K562 (cell line): Measurements from ENCODE around the gene ZCCHC3. TPM values are rescaled to one million over a fixed set of nuclear protein-coding genes. Genes with fewer than 3 reads are reported as not detected.

Source experiments
- CBFA2T3 ChIP-seq: fragments of 450-650 bp; IDR thresholded peaks from 2 replicates; pipeline ENCODE4 v1.6.1; 2017
- CBX5 ChIP-seq: IDR thresholded peaks from 2 replicates; pipeline ENCODE4 v1.6.1; 2014; ENCODE audit warnings: low read depth, borderline replicate concordance
- ELF4 ChIP-seq: fragments of 450-650 bp; formaldehyde crosslinking; IDR thresholded peaks from 2 replicates; pipeline ENCODE4 v1.4.0; 2022; ENCODE audit warnings: missing genetic modification characterization
- EP400 ChIP-seq: fragments of 450-650 bp; IDR thresholded peaks from 2 replicates; pipeline ENCODE4 v1.6.1; 2017; ENCODE audit warnings: antibody characterized with exemption, mild to moderate bottlenecking, moderate library complexity
- GABPA ChIP-seq: fragments of 200-800 bp; sonication (Bioruptor generic); conservative IDR thresholded peaks from 2 replicates; pipeline ENCODE4 v1.6.1; 2016; ENCODE audit warnings: low read depth, missing genetic modification characterization, missing compliant biosample characterization
- HCFC1 ChIP-seq: IDR thresholded peaks from 2 replicates; pipeline ENCODE4 v1.6.1; 2012; ENCODE audit warnings: low read depth, low read length, improper control_type of control experiment
- KDM2B ChIP-seq: fragments of 250-450 bp; sonication (Bioruptor Pico); IDR thresholded peaks from 2 replicates; pipeline ENCODE4 v1.8.0; 2021; ENCODE audit warnings: mild to moderate bottlenecking, moderate library complexity
- LEF1 ChIP-seq: fragments of 450-650 bp; IDR thresholded peaks from 2 replicates; pipeline ENCODE4 v1.6.1; 2016; ENCODE audit warnings: mild to moderate bottlenecking
- MCM3 ChIP-seq: fragments of 450-650 bp; IDR thresholded peaks from 2 replicates; pipeline ENCODE4 v1.6.1; 2016
- NFRKB ChIP-seq: fragments of 450-650 bp; IDR thresholded peaks from 2 replicates; pipeline ENCODE4 v1.6.1; 2016; ENCODE audit warnings: low read depth
- RB1 ChIP-seq: fragments of 450-650 bp; IDR thresholded peaks from 2 replicates; pipeline ENCODE4 v1.6.1; 2017; ENCODE audit warnings: low read depth, mild to moderate bottlenecking
- SIRT6 ChIP-seq: IDR thresholded peaks from one replicate; pipeline ENCODE4 v1.6.1; 2012; ENCODE audit warnings: low read depth, mild to moderate bottlenecking, control low read depth, inconsistent platforms, low read length, moderate library complexity
- SLC30A9 ChIP-seq: fragments of 250-450 bp; sonication (Bioruptor Pico); IDR thresholded peaks from 2 replicates; pipeline ENCODE4 v1.8.0; 2022; ENCODE audit warnings: mild to moderate bottlenecking, moderate library complexity
- SMARCA4 ChIP-seq: fragments of 450-650 bp; IDR thresholded peaks from 2 replicates; pipeline ENCODE4 v1.6.1; 2016
- ZNF12 ChIP-seq: sonication (generic); formaldehyde crosslinking; IDR thresholded peaks from 2 replicates; pipeline ENCODE4 v1.4.0; 2020; ENCODE audit warnings: mild to moderate bottlenecking, missing genetic modification reagents
- ZNF124 ChIP-seq: sonication (generic); formaldehyde crosslinking; IDR thresholded peaks from 2 replicates; pipeline ENCODE4 v1.8.1; 2022; ENCODE audit warnings: missing genetic modification reagents
- ZNF184 ChIP-seq: sonication (generic); formaldehyde crosslinking; IDR thresholded peaks from 2 replicates; pipeline ENCODE4 v1.5.0; 2020; ENCODE audit warnings: missing genetic modification reagents
- ZNF253 ChIP-seq: fragments of 250-450 bp; sonication (Bioruptor Pico); conservative IDR thresholded peaks from 2 replicates; pipeline ENCODE4 v1.6.1; 2021; ENCODE audit warnings: mild to moderate bottlenecking
- ZNF316 ChIP-seq: fragments of 450-650 bp; IDR thresholded peaks from 2 replicates; pipeline ENCODE4 v1.6.1; 2016
- ZNF347 ChIP-seq: fragments of 450-650 bp; formaldehyde crosslinking; IDR thresholded peaks from 2 replicates; pipeline ENCODE4 v1.4.0; 2020; ENCODE audit warnings: low read depth, mild to moderate bottlenecking, moderate library complexity
- ZNF764 ChIP-seq: fragments of 250-450 bp; sonication (Bioruptor Pico); IDR thresholded peaks from 2 replicates; pipeline ENCODE4 v1.4.0; 2020; ENCODE audit warnings: low read depth, mild to moderate bottlenecking, moderate library complexity
- polyA plus RNA-seq, 8 experiments: library from polyadenylated mRNA; depleted of rRNA in 4 of 8; stranded (reverse) in 5 of 8; unstranded in 3 of 8; fragments of >200 nt; fragmentation: Nextera tagmentation in 2 of 8; fragmentation: Illumina TruSeq in 1 of 8; extraction: Ambion mirVana in 2 of 8; extraction: Trizol in 1 of 8; gene quantifications; 2 replicates each; pipeline versions ENCODE4 v1.2.1 to v1.2.3, GENCODE V29; 2011 to 2014; ENCODE audit warnings: inconsistent platforms in 1 of 8, missing spikeins in 1 of 8
- total RNA-seq, 7 experiments: library from RNA; depleted of rRNA in 6 of 7; stranded (reverse); fragments of >200 nt in 6 of 7; fragmentation: Illumina TruSeq in 2 of 7; extraction: Trizol in 2 of 7; gene quantifications; 2 replicates each; pipeline versions ENCODE4 v1.2.1 to v1.2.3, GENCODE V29; 2011 to 2021; ENCODE audit warnings: low replicate concordance in 1 of 7
- TF ChIP-seq, protein P1 (sequence below): fragments of 450-650 bp; IDR thresholded peaks from 2 replicates; pipeline ENCODE4 v1.6.1; 2016
- TF ChIP-seq, protein P2 (sequence below): fragments of 450-650 bp; conservative IDR thresholded peaks from 2 replicates; pipeline ENCODE4 v1.6.1; 2016; ENCODE audit warnings: missing genetic modification characterization, low read depth, mild to moderate bottlenecking, missing compliant biosample characterization, moderate library complexity
- TF ChIP-seq, protein P3 (sequence below): fragments of 450-650 bp; IDR thresholded peaks from 2 replicates; pipeline ENCODE4 v1.6.1; 2018; ENCODE audit warnings: mild to moderate bottlenecking, low read depth; ENCODE audit not compliant: partially characterized antibody
- TF ChIP-seq, protein P4 (sequence below): sonication (generic); formaldehyde crosslinking; IDR thresholded peaks from 2 replicates; pipeline ENCODE4 v1.8.1; 2023; ENCODE audit warnings: mild to moderate bottlenecking, missing genetic modification reagents
- TF ChIP-seq, protein P5 (sequence below): sonication (generic); formaldehyde crosslinking; IDR thresholded peaks from 2 replicates; pipeline ENCODE4 v1.8.0; 2022; ENCODE audit warnings: mild to moderate bottlenecking, missing genetic modification reagents

ZCCHC3 gene
- total and polyA plus RNA-seq, 9 of the 15 experiments (the other 6 are each of a cell fraction or from before 2014, with no cell fraction given): 2.8 to 23.3 (median 16.5) TPM

DNA sequence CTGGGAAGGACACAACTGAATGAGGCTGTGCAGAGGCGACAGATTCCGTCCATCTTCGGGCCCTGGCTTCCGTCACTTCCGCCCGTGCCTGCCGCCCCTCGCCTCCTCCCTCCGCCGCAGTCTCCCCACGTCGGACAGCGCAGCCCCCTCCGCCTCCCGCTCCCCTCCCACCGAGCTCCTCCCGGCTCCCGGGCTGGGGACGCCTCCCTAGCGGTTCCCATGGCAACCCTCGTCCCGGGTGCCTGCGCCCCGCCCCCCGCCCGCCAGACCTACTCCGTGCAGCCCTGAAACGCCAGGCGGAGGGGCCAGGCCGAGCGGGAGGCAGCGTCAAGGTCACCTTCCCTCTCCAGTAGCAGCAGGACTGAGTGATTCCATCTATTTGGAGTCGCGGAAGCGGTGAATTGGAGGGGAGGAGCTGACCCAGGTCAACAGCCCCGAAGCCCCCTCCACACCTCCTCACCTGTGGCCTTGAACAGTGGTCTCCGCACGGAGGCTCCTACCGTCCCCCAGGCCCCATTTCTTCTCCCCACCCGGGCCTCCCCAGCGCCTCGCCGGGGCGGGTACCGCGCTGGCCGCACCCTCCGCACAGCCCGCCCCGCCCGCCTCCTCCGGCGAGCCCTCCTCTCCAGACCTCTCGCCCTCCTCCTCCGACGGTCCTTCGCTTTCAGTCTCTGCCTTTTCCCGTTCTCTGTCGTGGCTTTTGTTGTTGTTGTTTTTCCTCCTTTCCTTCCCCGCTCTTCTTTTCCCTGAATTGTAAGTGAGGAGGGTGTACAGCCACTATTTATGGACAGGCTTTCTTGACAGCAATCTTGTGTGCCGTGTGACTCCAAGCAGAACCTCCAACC is 50.5 kb downstream of the ZCCHC3 start (continued):
- TF ChIP-seq, protein P1, sequence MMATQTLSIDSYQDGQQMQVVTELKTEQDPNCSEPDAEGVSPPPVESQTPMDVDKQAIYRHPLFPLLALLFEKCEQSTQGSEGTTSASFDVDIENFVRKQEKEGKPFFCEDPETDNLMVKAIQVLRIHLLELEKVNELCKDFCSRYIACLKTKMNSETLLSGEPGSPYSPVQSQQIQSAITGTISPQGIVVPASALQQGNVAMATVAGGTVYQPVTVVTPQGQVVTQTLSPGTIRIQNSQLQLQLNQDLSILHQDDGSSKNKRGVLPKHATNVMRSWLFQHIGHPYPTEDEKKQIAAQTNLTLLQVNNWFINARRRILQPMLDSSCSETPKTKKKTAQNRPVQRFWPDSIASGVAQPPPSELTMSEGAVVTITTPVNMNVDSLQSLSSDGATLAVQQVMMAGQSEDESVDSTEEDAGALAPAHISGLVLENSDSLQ: peak; percentile 53; the same call in 1 of the 2 replicates
- TF ChIP-seq ELF4 (peak; percentile 91; the same call in 1 of the 2 replicates), SLC30A9 (CRISPR knock-in tag) (no peak), RB1 (no peak), HCFC1 (no peak; the same call in none of the 2 replicates), SIRT6 (no peak), SMARCA4 (peak; percentile 77; the same call in 1 of the 2 replicates), ZNF184 (CRISPR knock-in tag) (no peak), ZNF124 (CRISPR knock-in tag) (no peak), EP400 (peak; percentile 82), MCM3 (peak; percentile 98; the same call in 1 of the 2 replicates), ZNF347 (CRISPR knock-in tag) (no peak), ZNF764 (no peak), GABPA (tag) (peak; percentile 91), ZNF12 (CRISPR knock-in tag) (0 out of 2 replicates have a peak, but pooled peaks have one; percentile 9), LEF1 (peak; percentile 49; the same call in 1 of the 2 replicates), KDM2B (CRISPR knock-in tag) (no peak), NFRKB (peak; percentile 90; the same call in 1 of the 2 replicates), CBX5 (no peak), ZNF253 (CRISPR knock-in tag) (no peak), ZNF316 (no peak), CBFA2T3 (no peak)
- TF ChIP-seq, protein P2, sequence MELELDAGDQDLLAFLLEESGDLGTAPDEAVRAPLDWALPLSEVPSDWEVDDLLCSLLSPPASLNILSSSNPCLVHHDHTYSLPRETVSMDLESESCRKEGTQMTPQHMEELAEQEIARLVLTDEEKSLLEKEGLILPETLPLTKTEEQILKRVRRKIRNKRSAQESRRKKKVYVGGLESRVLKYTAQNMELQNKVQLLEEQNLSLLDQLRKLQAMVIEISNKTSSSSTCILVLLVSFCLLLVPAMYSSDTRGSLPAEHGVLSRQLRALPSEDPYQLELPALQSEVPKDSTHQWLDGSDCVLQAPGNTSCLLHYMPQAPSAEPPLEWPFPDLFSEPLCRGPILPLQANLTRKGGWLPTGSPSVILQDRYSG: no peak
- TF ChIP-seq, protein P3, sequence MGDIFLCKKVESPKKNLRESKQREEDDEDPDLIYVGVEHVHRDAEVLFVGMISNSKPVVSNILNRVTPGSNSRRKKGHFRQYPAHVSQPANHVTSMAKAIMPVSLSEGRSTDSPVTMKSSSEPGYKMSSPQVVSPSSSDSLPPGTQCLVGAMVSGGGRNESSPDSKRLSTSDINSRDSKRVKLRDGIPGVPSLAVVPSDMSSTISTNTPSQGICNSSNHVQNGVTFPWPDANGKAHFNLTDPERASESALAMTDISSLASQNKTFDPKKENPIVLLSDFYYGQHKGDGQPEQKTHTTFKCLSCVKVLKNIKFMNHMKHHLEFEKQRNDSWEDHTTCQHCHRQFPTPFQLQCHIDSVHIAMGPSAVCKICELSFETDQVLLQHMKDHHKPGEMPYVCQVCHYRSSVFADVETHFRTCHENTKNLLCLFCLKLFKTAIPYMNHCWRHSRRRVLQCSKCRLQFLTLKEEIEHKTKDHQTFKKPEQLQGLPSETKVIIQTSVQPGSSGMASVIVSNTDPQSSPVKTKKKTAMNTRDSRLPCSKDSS: no peak
- TF ChIP-seq, protein P4, sequence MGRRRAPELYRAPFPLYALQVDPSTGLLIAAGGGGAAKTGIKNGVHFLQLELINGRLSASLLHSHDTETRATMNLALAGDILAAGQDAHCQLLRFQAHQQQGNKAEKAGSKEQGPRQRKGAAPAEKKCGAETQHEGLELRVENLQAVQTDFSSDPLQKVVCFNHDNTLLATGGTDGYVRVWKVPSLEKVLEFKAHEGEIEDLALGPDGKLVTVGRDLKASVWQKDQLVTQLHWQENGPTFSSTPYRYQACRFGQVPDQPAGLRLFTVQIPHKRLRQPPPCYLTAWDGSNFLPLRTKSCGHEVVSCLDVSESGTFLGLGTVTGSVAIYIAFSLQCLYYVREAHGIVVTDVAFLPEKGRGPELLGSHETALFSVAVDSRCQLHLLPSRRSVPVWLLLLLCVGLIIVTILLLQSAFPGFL (CRISPR knock-in tag): no peak
- TF ChIP-seq, protein P5, sequence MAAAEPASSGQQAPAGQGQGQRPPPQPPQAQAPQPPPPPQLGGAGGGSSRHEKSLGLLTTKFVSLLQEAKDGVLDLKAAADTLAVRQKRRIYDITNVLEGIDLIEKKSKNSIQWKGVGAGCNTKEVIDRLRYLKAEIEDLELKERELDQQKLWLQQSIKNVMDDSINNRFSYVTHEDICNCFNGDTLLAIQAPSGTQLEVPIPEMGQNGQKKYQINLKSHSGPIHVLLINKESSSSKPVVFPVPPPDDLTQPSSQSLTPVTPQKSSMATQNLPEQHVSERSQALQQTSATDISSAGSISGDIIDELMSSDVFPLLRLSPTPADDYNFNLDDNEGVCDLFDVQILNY (CRISPR knock-in tag): 0 out of 2 replicates have a peak, but pooled peaks have one; percentile 9
